HCT116 (cell line): ENCODE results near the gene CATSPERZ.

Experiments used
- ATF3 ChIP-seq: IDR thresholded peaks from 2 replicates; pipeline ENCODE4 v1.6.1; 2012
- CTCF ChIP-seq, 3 experiments: fragments of 200-600 bp in 1 of 3; sonication (generic) in 1 of 3; IDR thresholded peaks in 2 of 3; conservative IDR thresholded peaks in 1 of 3; 2 replicates each; pipeline ENCODE4 v1.5.1; 2012 to 2017; ENCODE audit warnings: low read depth in 2 of 3, low read length in 2 of 3, antibody characterized with exemption in 1 of 3, borderline replicate concordance in 1 of 3, control low read depth in 1 of 3, mild to moderate bottlenecking in 1 of 3, mixed read lengths in 1 of 3, mixed run types in 1 of 3, moderate library complexity in 1 of 3; ENCODE audit not compliant: insufficient read depth in 1 of 3
- EZH2 ChIP-seq: fragments of 200-600 bp; sonication (generic); IDR thresholded peaks from 2 replicates; pipeline ENCODE4 v1.6.1; 2017; ENCODE audit warnings: antibody characterized with exemption, mixed run types
- EZH2phosphoT487 ChIP-seq: fragments of 200-600 bp; IDR thresholded peaks from 2 replicates; pipeline ENCODE4 v1.6.1; 2018; ENCODE audit warnings: antibody characterized with exemption, borderline replicate concordance
- JUND ChIP-seq: IDR thresholded peaks from 2 replicates; pipeline ENCODE4 v1.6.1; 2012
- POLR2A ChIP-seq: IDR thresholded peaks from 2 replicates; pipeline ENCODE4 v1.7.0; 2011; ENCODE audit warnings: borderline replicate concordance; ENCODE audit not compliant: insufficient read depth, insufficient read length; ENCODE audit errors: extremely low read depth
- POLR2AphosphoS5 ChIP-seq: IDR thresholded peaks from 2 replicates; pipeline ENCODE4 v1.6.1; 2011; ENCODE audit warnings: mild to moderate bottlenecking, low read depth, low read length, moderate library complexity
- REST ChIP-seq: IDR thresholded peaks from 2 replicates; pipeline ENCODE4 v1.6.1; 2012; ENCODE audit warnings: low read depth
- TF ChIP-seq, protein P1 (sequence below): IDR thresholded peaks from 2 replicates; pipeline ENCODE4 v1.6.1; 2011; ENCODE audit warnings: mild to moderate bottlenecking, low read length, moderate library complexity; ENCODE audit not compliant: insufficient replicate concordance; ENCODE audit errors: extremely low read depth

DNA sequence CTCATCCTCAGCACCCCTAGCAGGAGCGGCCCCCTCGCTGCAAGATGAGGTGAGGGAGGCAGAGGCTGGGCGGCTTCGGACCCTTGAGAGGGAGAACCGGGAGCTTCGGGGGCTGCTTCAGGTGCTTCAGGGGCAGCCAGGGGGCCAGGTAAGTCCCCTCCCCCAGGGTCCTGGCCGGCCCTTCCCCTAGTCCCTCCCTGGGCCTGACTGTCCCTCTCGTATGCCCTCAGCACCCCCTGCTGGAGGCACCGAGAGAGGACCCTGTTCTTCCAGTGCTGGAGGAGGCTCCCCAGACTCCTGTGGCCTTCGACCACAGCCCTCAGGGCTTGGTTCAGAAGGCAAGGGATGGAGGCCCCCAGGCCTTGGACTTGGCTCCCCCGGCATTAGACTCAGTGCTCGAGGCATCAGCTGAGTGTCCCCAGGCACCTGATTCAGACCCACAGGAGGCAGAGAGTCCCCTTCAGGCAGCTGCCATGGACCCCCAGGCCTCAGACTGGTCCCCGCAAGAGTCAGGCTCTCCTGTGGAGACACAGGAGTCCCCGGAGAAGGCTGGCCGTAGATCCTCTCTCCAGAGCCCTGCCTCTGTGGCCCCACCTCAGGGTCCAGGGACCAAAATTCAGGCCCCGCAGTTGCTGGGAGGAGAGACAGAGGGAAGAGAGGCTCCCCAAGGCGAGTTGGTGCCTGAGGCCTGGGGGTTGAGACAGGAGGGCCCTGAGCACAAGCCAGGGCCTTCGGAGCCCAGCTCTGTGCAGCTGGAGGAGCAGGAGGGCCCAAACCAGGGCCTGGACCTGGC is 43.8 kb downstream of the CATSPERZ start:
- no peak for TF ChIP-seq EZH2phosphoT487
- no peak for TF ChIP-seq POLR2A
- peak in 2 of 3 experiments; percentile 35 to 55; a peak in 4 of 6 replicates for TF ChIP-seq CTCF (IDR thresholded peaks at IDR 0.05 in 2 of 3, conservative IDR thresholded peaks at IDR 0.05 in 1 of 3; ENCODE audit: borderline replicate concordance in 1 of 3, insufficient read depth in 1 of 3, low read depth in 2 of 3, low read length in 2 of 3)
- TF ChIP-seq ATF3: no peak
- TF ChIP-seq, protein P1, sequence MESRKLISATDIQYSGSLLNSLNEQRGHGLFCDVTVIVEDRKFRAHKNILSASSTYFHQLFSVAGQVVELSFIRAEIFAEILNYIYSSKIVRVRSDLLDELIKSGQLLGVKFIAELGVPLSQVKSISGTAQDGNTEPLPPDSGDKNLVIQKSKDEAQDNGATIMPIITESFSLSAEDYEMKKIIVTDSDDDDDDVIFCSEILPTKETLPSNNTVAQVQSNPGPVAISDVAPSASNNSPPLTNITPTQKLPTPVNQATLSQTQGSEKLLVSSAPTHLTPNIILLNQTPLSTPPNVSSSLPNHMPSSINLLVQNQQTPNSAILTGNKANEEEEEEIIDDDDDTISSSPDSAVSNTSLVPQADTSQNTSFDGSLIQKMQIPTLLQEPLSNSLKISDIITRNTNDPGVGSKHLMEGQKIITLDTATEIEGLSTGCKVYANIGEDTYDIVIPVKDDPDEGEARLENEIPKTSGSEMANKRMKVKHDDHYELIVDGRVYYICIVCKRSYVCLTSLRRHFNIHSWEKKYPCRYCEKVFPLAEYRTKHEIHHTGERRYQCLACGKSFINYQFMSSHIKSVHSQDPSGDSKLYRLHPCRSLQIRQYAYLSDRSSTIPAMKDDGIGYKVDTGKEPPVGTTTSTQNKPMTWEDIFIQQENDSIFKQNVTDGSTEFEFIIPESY: no peak
- TF ChIP-seq EZH2: no peak
- TF ChIP-seq REST: no peak
- no peak for TF ChIP-seq JUND
- TF ChIP-seq POLR2AphosphoS5: no peak
